Neural progenitor cell (in vitro differentiated cells): ENCODE measurements around the gene EYA4. TPM values are rescaled to one million over a fixed set of nuclear protein-coding genes. Genes with fewer than 3 reads are reported as not detected.

ENCODE experiments used
- DNase-seq: peaks from one replicate; pipeline ENCODE4 v3.0.0-alpha.2; 2016; ENCODE audit warnings: low spot score
- H2AFZ ChIP-seq: fragments of 200-600 bp; sonication (generic); replicated peaks from 2 replicates; pipeline ENCODE4 v1.6.1; 2016; ENCODE audit warnings: antibody characterized with exemption
- H3F3A ChIP-seq: fragments of 200-600 bp; sonication (generic); 2 replicates; pipeline ENCODE4 v1.6.1; 2016; ENCODE audit warnings: antibody characterized with exemption, low read depth
- H3K27ac ChIP-seq: fragments of 200-600 bp; sonication (generic); 2 replicates; pipeline ENCODE4 v1.5.1; 2016; ENCODE audit warnings: mild to moderate bottlenecking
- H3K27me3 ChIP-seq: fragments of 200-600 bp; sonication (generic); 2 replicates; pipeline ENCODE4 v1.6.1; 2016; ENCODE audit warnings: mild to moderate bottlenecking, moderate library complexity
- H3K36me3 ChIP-seq: fragments of 200-600 bp; sonication (generic); 2 replicates; pipeline ENCODE4 v1.5.1; 2016
- H3K4me1 ChIP-seq: fragments of 200-600 bp; sonication (generic); 2 replicates; pipeline ENCODE4 v1.6.1; 2016; ENCODE audit warnings: mixed run types
- H3K4me2 ChIP-seq: fragments of 200-600 bp; sonication (generic); 2 replicates; pipeline ENCODE4 v1.6.1; 2016
- H3K4me3 ChIP-seq: fragments of 200-600 bp; sonication (generic); 2 replicates; pipeline ENCODE4 v1.5.1; 2016
- H3K79me2 ChIP-seq: fragments of 200-600 bp; sonication (generic); 2 replicates; pipeline ENCODE4 v1.6.1; 2016; ENCODE audit warnings: low read depth
- H3K9ac ChIP-seq: fragments of 200-600 bp; sonication (generic); 2 replicates; pipeline ENCODE4 v1.6.1; 2016
- H3K9me3 ChIP-seq: fragments of 200-600 bp; sonication (generic); 2 replicates; pipeline ENCODE4 v1.5.1; 2016; ENCODE audit warnings: low read depth
- H4K20me1 ChIP-seq: fragments of 200-600 bp; sonication (generic); 2 replicates; pipeline ENCODE4 v1.6.1; 2016; ENCODE audit warnings: low read depth
- H3K27ac Mint-ChIP-seq: 3 replicates; pipeline ENCODE4 v1.8.0; 2021; ENCODE audit warnings: mixed read lengths
- H3K27me3 Mint-ChIP-seq: 2 replicates; pipeline ENCODE4 v1.8.0; 2022; ENCODE audit warnings: low read depth, mild to moderate bottlenecking, inconsistent platforms, moderate library complexity, mixed read lengths; ENCODE audit not compliant: insufficient read depth
- H3K36me3 Mint-ChIP-seq: 3 replicates; pipeline ENCODE4 v1.8.0; 2021; ENCODE audit warnings: mixed read lengths
- H3K4me1 Mint-ChIP-seq: 3 replicates; pipeline ENCODE4 v1.8.0; 2021; ENCODE audit warnings: mixed read lengths
- H3K4me3 Mint-ChIP-seq: 3 replicates; pipeline ENCODE4 v1.8.0; 2021; ENCODE audit warnings: mild to moderate bottlenecking, moderate library complexity, mixed read lengths
- H3K9me3 Mint-ChIP-seq: 3 replicates; pipeline ENCODE4 v1.8.0; 2020; ENCODE audit warnings: mixed read lengths
- CTCF ChIP-seq: fragments of 200-600 bp; sonication (generic); IDR thresholded peaks from 2 replicates; pipeline ENCODE4 v1.5.1; 2017; ENCODE audit warnings: antibody characterized with exemption, mild to moderate bottlenecking
- EZH2 ChIP-seq: fragments of 200-600 bp; sonication (generic); IDR thresholded peaks from 2 replicates; pipeline ENCODE4 v1.6.1; 2017; ENCODE audit warnings: antibody characterized with exemption, mild to moderate bottlenecking, moderate library complexity
- EZH2phosphoT487 ChIP-seq: fragments of 200-600 bp; sonication (generic); IDR thresholded peaks from 2 replicates; pipeline ENCODE4 v1.6.1; 2017; ENCODE audit warnings: antibody characterized with exemption
- total RNA-seq: library from RNA; depleted of rRNA; stranded (reverse); fragments of >200 nt; gene quantifications from 2 replicates; pipeline ENCODE4 v1.2.3, GENCODE V29; 2015; ENCODE audit warnings: low replicate concordance

The EYA4 gene
- total RNA-seq, 1 donor from 2014 or later = 2.4 TPM

- Histone ChIP-seq H3K4me2 (no peak overlapping the region), H4K20me1 (no peaks in the 10 kb centered on the region)
Observed at GRCh38 chr6:133428295-133428694, 187.1 kb downstream of the EYA4 start.

GRCh38 chr6:133430530-133430929, 189.4 kb downstream of the EYA4 start:
- Histone ChIP-seq H4K20me1 (no peaks in the 10 kb centered on the region), H3K79me2 (no peaks in the 10 kb centered on the region), H3F3A (peaks cover 11% of the 10 kb centered on the region), H2AFZ (no peak overlapping the region), H3K36me3 (no peaks in the 10 kb centered on the region), H3K27ac (no peak overlapping the region), H3K4me2 (no peak overlapping the region), H3K9ac (no peak overlapping the region), H3K4me1 (peaks cover 21% of the 10 kb centered on the region), H3K27me3 (no peaks in the 10 kb centered on the region), H3K9me3 (no peaks in the 10 kb centered on the region), H3K4me3 (no peak overlapping the region)
- Mint-ChIP-seq H3K4me3 (no peak overlapping the region), H3K4me1 (peaks cover 34% of the 10 kb centered on the region), H3K36me3 (no peaks in the 10 kb centered on the region), H3K9me3 (no peaks in the 10 kb centered on the region), H3K27me3 (no peaks in the 10 kb centered on the region), H3K27ac (no peak overlapping the region)
- no peak for TF ChIP-seq CTCF
- no peak for DNase-seq

More at GRCh38 chr6:133428295-133428694, 187.1 kb downstream of the EYA4 start:
- Mint-ChIP-seq H3K27me3 (no peaks in the 10 kb centered on the region), H3K27ac (no peak overlapping the region), H3K36me3 (no peaks in the 10 kb centered on the region), H3K4me3 (no peak overlapping the region), H3K4me1 (peaks cover 23% of the 10 kb centered on the region), H3K9me3 (peaks cover 2% of the 10 kb centered on the region)
- TF ChIP-seq EZH2 = no peak
- TF ChIP-seq EZH2phosphoT487 = no peak
- no peak for TF ChIP-seq CTCF
- no peak for DNase-seq
- Histone ChIP-seq H3K9ac (no peak overlapping the region), H3K27ac (no peak overlapping the region), H3K4me3 (no peak overlapping the region), H3F3A (peaks cover 11% of the 10 kb centered on the region), H3K36me3 (no peaks in the 10 kb centered on the region), H3K27me3 (no peaks in the 10 kb centered on the region), H2AFZ (no peak overlapping the region), H3K9me3 (no peaks in the 10 kb centered on the region), H3K79me2 (no peaks in the 10 kb centered on the region), H3K4me1 (peaks cover 21% of the 10 kb centered on the region)

GRCh38 chr6:133431031-133431430, 189.9 kb downstream of the EYA4 start:
- Mint-ChIP-seq H3K27me3 (no peaks in the 10 kb centered on the region), H3K4me1 (peaks cover 34% of the 10 kb centered on the region), H3K36me3 (no peaks in the 10 kb centered on the region), H3K27ac (no peak overlapping the region), H3K4me3 (no peak overlapping the region), H3K9me3 (no peaks in the 10 kb centered on the region)
- Histone ChIP-seq H3K4me3 (no peak overlapping the region), H3K4me2 (no peak overlapping the region), H3K27ac (no peak overlapping the region), H3K9ac (no peak overlapping the region), H3K4me1 (peaks cover 21% of the 10 kb centered on the region), H3K79me2 (no peaks in the 10 kb centered on the region), H4K20me1 (no peaks in the 10 kb centered on the region), H3K27me3 (no peaks in the 10 kb centered on the region), H3K36me3 (no peaks in the 10 kb centered on the region), H2AFZ (no peak overlapping the region), H3F3A (peaks cover 11% of the 10 kb centered on the region), H3K9me3 (no peaks in the 10 kb centered on the region)
- TF ChIP-seq CTCF (no peak), EZH2 (no peak)
- DNase-seq = peak; percentile 11
